ENCODE measurements around the gene GH2.
"Not testable (repeated sequence)": the region's sequence is repeated elsewhere in the genome, so short reads cannot be mapped to it uniquely, and the experiment has no call there.

DNA sequence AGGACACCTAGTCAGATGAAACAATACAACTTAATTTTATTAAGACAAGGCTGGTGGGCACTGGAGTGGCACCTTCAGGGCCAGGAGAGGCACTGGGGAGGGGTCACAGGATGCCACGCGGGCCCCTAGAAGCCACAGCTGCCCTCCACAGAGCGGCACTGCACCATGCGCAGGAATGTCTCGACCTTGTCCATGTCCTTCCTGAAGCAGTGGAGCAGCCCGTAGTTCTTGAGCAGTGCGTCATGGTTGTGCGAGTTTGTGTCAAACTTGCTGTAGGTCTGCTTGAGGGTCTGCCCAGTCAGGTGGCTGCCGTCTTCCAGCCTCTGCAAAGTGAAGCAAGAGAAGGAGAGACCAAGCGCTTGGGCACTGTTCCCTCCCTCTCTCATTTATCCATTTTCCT lies 27.8 kb upstream of the GH2 start:
- TF ChIP-seq, protein P1, sequence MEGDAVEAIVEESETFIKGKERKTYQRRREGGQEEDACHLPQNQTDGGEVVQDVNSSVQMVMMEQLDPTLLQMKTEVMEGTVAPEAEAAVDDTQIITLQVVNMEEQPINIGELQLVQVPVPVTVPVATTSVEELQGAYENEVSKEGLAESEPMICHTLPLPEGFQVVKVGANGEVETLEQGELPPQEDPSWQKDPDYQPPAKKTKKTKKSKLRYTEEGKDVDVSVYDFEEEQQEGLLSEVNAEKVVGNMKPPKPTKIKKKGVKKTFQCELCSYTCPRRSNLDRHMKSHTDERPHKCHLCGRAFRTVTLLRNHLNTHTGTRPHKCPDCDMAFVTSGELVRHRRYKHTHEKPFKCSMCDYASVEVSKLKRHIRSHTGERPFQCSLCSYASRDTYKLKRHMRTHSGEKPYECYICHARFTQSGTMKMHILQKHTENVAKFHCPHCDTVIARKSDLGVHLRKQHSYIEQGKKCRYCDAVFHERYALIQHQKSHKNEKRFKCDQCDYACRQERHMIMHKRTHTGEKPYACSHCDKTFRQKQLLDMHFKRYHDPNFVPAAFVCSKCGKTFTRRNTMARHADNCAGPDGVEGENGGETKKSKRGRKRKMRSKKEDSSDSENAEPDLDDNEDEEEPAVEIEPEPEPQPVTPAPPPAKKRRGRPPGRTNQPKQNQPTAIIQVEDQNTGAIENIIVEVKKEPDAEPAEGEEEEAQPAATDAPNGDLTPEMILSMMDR (IDR thresholded peaks at IDR 0.05; ENCODE audit: low read depth, low read length, missing input control): not testable (repeated sequence)
- not testable (repeated sequence) for TF ChIP-seq EGR1 (IDR thresholded peaks at IDR 0.05; ENCODE audit: low read depth in 2 of 2); GABPA (IDR thresholded peaks at IDR 0.05 in 1 of 2, conservative IDR thresholded peaks at IDR 0.05 in 1 of 2); TAF1 (conservative IDR thresholded peaks at IDR 0.05)
- TF ChIP-seq, protein P2, sequence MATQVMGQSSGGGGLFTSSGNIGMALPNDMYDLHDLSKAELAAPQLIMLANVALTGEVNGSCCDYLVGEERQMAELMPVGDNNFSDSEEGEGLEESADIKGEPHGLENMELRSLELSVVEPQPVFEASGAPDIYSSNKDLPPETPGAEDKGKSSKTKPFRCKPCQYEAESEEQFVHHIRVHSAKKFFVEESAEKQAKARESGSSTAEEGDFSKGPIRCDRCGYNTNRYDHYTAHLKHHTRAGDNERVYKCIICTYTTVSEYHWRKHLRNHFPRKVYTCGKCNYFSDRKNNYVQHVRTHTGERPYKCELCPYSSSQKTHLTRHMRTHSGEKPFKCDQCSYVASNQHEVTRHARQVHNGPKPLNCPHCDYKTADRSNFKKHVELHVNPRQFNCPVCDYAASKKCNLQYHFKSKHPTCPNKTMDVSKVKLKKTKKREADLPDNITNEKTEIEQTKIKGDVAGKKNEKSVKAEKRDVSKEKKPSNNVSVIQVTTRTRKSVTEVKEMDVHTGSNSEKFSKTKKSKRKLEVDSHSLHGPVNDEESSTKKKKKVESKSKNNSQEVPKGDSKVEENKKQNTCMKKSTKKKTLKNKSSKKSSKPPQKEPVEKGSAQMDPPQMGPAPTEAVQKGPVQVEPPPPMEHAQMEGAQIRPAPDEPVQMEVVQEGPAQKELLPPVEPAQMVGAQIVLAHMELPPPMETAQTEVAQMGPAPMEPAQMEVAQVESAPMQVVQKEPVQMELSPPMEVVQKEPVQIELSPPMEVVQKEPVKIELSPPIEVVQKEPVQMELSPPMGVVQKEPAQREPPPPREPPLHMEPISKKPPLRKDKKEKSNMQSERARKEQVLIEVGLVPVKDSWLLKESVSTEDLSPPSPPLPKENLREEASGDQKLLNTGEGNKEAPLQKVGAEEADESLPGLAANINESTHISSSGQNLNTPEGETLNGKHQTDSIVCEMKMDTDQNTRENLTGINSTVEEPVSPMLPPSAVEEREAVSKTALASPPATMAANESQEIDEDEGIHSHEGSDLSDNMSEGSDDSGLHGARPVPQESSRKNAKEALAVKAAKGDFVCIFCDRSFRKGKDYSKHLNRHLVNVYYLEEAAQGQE (IDR thresholded peaks at IDR 0.05): not testable (repeated sequence)
- TF ChIP-seq, protein P3, sequence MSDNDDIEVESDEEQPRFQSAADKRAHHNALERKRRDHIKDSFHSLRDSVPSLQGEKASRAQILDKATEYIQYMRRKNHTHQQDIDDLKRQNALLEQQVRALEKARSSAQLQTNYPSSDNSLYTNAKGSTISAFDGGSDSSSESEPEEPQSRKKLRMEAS (IDR thresholded peaks at IDR 0.05): not testable (repeated sequence)

Data from liver (tissue), 3 donors.